ENCODE results near the gene MR1. TPM values are rescaled to one million over a fixed set of nuclear protein-coding genes. Genes with fewer than 3 reads are reported as not detected.
A peak's percentile ranks its signal among the peaks of the same experiment; 100 is the strongest.

The MR1 gene
- total and polyA plus RNA-seq, 2 of the 13 experiments (the other 11 are each of a cell fraction or from before 2014, with no cell fraction given) = 7.7 to 10.4 TPM

DNA sequence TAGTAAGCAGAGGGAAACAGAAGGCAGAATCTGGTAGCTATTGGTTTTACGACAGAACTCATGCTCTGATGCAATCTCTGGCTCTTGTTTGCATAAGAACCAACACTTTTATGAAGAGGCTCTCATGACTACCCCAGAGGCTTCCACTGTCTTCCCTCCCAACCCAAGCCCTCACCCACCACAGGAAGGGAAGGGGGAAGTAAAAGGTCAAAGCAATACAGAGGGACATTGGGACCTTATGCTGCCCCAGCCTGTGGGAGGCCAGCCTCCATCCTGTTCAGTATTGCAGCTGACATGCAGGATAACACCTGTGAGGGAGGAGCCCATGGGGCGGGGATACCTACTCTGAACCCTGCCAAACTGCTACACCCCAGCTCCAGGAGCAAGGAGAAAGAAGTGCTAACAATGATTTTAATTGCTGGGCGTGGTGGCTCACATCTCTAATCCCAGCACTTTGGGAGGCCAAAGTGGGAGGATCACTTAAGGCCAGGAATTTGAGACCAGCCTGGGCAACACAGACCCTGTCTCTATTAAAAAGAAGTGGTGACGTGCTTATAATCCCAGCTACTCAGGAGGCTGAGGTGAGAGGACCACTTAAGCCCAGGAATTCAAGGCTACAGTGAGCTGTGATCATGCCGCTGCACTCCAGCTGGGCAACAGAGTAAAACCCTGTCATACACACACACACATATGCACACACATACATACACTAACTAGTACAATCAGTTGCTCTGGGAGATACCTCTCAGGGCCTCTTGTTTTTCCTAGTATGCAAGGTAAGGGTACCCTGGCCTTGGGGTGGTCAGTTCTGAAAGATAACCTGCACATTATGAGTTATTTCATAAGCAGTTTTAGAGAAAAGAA is 9.5 kb downstream of the MR1 start (continued):
- TF ChIP-seq ZBTB4 (CRISPR knock-in tag; IDR thresholded peaks at IDR 0.05; ENCODE audit: borderline replicate concordance) (no peak), ZNF609 (CRISPR knock-in tag; IDR thresholded peaks at IDR 0.05; ENCODE audit: borderline replicate concordance) (no peak), GZF1 (CRISPR knock-in tag; IDR thresholded peaks at IDR 0.05) (no peak), TP53 (CRISPR knock-in tag; conservative IDR thresholded peaks at IDR 0.05) (no peak), ZNF18 (CRISPR knock-in tag; IDR thresholded peaks at IDR 0.05; ENCODE audit: insufficient replicate concordance) (no peak), FOXC1 (CRISPR knock-in tag; IDR thresholded peaks at IDR 0.05; ENCODE audit: borderline replicate concordance) (0 out of 2 replicates have a peak, but pooled peaks have one; percentile 47), SMAD9 (CRISPR knock-in tag; IDR thresholded peaks at IDR 0.05) (no peak), SMARCC2 (IDR thresholded peaks at IDR 0.05) (no peak), PRDM15 (CRISPR knock-in tag; IDR thresholded peaks at IDR 0.05) (no peak), CHD2 (IDR thresholded peaks at IDR 0.05; ENCODE audit: low read depth, low read length) (no peak), KMT2B (CRISPR knock-in tag; IDR thresholded peaks at IDR 0.05) (0 out of 2 replicates have a peak, but pooled peaks have one; percentile 34), ZNF207 (IDR thresholded peaks at IDR 0.05; ENCODE audit: borderline replicate concordance) (no peak)
